Caco-2 (cell line): Measurements from ENCODE around the gene KRABD2.

ENCODE experiments used
- BruUV-seq: library from RNA; stranded (reverse); fragments of 400-500 nt; replicated peaks from 2 replicates; lab custom pipeline; 2021; lab: Mats Ljungman, UMichigan
- CTCF ChIA-PET: fragments of 300-600 bp; sonication (Branson Sonifier 250); formaldehyde crosslinking; loops from one replicate; lab custom pipeline; 2022; ENCODE audit warnings: antibody characterized with exemption; lab: Charles Lee
- POLR2A ChIA-PET: fragments of 300-600 bp; sonication (Branson Sonifier 250); formaldehyde crosslinking; loops from one replicate; lab custom pipeline; 2022; ENCODE audit warnings: antibody characterized with exemption; lab: Charles Lee
- DNase-seq, 2 experiments: peaks; one replicate each; pipeline versions ENCODE4 v3.0.0 to v3.0.0-alpha.2; 2020 to 2022
- H3K27me3 ChIP-seq: replicated peaks from 2 replicates; pipeline ENCODE4 v1.6.0; 2011; ENCODE audit warnings: low read length; ENCODE audit not compliant: control insufficient read depth, insufficient read depth
- H3K36me3 ChIP-seq: 2 replicates; pipeline ENCODE4 v1.5.1; 2011; ENCODE audit warnings: low read length; ENCODE audit not compliant: control insufficient read depth, insufficient read depth
- H3K4me1 ChIP-seq: fragments of 250-450 bp; sonication (Bioruptor Pico); 2 replicates; pipeline ENCODE4 v1.5.1; 2020; ENCODE audit warnings: mild to moderate bottlenecking
- H3K4me3 ChIP-seq: 2 replicates; pipeline ENCODE4 v1.5.1; 2011; ENCODE audit warnings: low read depth, mild to moderate bottlenecking, control low read depth, low read length
- H3K9me3 ChIP-seq: fragments of 250-450 bp; sonication (Bioruptor Pico); 2 replicates; pipeline ENCODE4 v1.5.1; 2020; ENCODE audit warnings: mild to moderate bottlenecking, moderate library complexity
- H3K27ac Mint-ChIP-seq: one replicate; pipeline ENCODE4 v1.8.0; 2022; ENCODE audit warnings: mixed read lengths; ENCODE audit not compliant: unreplicated experiment
- H3K27me3 Mint-ChIP-seq: one replicate; pipeline ENCODE4 v1.8.0; 2022; ENCODE audit warnings: mixed read lengths; ENCODE audit not compliant: insufficient read depth, unreplicated experiment
- H3K36me3 Mint-ChIP-seq: one replicate; pipeline ENCODE4 v1.8.0; 2022; ENCODE audit warnings: mild to moderate bottlenecking, mixed read lengths; ENCODE audit not compliant: insufficient read depth, unreplicated experiment
- H3K4me1 Mint-ChIP-seq: one replicate; pipeline ENCODE4 v1.8.0; 2022; ENCODE audit warnings: low read depth, mixed read lengths; ENCODE audit not compliant: unreplicated experiment
- H3K4me3 Mint-ChIP-seq: one replicate; pipeline ENCODE4 v1.8.0; 2022; ENCODE audit warnings: mild to moderate bottlenecking, moderate library complexity, mixed read lengths; ENCODE audit not compliant: unreplicated experiment
- H3K9me3 Mint-ChIP-seq: one replicate; pipeline ENCODE4 v1.8.0; 2022; ENCODE audit warnings: mixed read lengths; ENCODE audit not compliant: unreplicated experiment
- CTCF ChIP-seq, 2 experiments: fragments of 200-600 bp in 1 of 2; IDR thresholded peaks; 1 replicate in 1 of 2; 2 replicates in 1 of 2; pipeline versions ENCODE4 v1.5.1 to v1.8.0; 2011 to 2022; ENCODE audit warnings: antibody characterized with exemption in 1 of 2, control low read depth in 1 of 2, inconsistent platforms in 1 of 2, low read depth in 1 of 2, low read length in 1 of 2, mild to moderate bottlenecking in 1 of 2, moderate library complexity in 1 of 2; ENCODE audit not compliant: insufficient read depth in 1 of 2, severe bottlenecking in 1 of 2, unreplicated experiment in 1 of 2
- intact Hi-C: fragments of 100-400 bp; cut with micrococcal nuclease; formaldehyde crosslinking; loops from one replicate; pipeline ENCODE4 v1.10.0; 2022; ENCODE audit not compliant: unreplicated experiment

The KRABD2 gene

GRCh38 chr17:8406174-8406573 is 29.7 kb upstream of the KRABD2 start:
- no peak for DNase-seq
- intact Hi-C loops: no loop called here
- peaks cover under 1% of the 10 kb centered on the region for H3K27me3 Mint-ChIP-seq
- ChIA-PET CTCF (no interaction called here), POLR2A (no interaction called here)
- H3K4me3 Mint-ChIP-seq: no peak overlapping the region
- Histone ChIP-seq H3K4me3 (no peak overlapping the region), H3K4me1 (no peaks in the 10 kb centered on the region), H3K27me3 (no peaks in the 10 kb centered on the region), H3K9me3 (no peaks in the 10 kb centered on the region), H3K36me3 (no peaks in the 10 kb centered on the region)
- H3K9me3 Mint-ChIP-seq: no peaks in the 10 kb centered on the region
- H3K36me3 Mint-ChIP-seq: peaks cover 5% of the 10 kb centered on the region
- no peak for TF ChIP-seq CTCF (IDR thresholded peaks at IDR 0.05; ENCODE audit: insufficient read depth in 1 of 2, low read depth in 1 of 2, low read length in 1 of 2, severe bottlenecking in 1 of 2, unreplicated experiment in 1 of 2)
- no peaks in the 10 kb centered on the region for H3K4me1 Mint-ChIP-seq
- BruUV-seq: no TSS peak
- no peak overlapping the region for H3K27ac Mint-ChIP-seq

GRCh38 chr17:8405499-8406016 is 29.1 kb upstream of the KRABD2 start:
- H3K36me3 ChIP-seq: no peaks in the 10 kb centered on the region
- intact Hi-C loops: no loop called here
- no TSS peak for BruUV-seq
- H3K27me3 Mint-ChIP-seq: peaks cover 3% of the 10 kb centered on the region
- DNase-seq: no peak
- no peaks in the 10 kb centered on the region for H3K9me3 Mint-ChIP-seq
- H3K4me3 Mint-ChIP-seq: no peak overlapping the region
- H3K27ac Mint-ChIP-seq: no peak overlapping the region
- H3K4me1 ChIP-seq: no peaks in the 10 kb centered on the region
- H3K36me3 Mint-ChIP-seq: peaks cover 5% of the 10 kb centered on the region
- CTCF ChIA-PET: no interaction called here
- H3K4me1 Mint-ChIP-seq: no peaks in the 10 kb centered on the region
- no peak overlapping the region for H3K4me3 ChIP-seq
- no peak for TF ChIP-seq CTCF (IDR thresholded peaks at IDR 0.05; ENCODE audit: insufficient read depth in 1 of 2, low read depth in 1 of 2, low read length in 1 of 2, severe bottlenecking in 1 of 2, unreplicated experiment in 1 of 2)
- H3K9me3 ChIP-seq: no peaks in the 10 kb centered on the region
- no peaks in the 10 kb centered on the region for H3K27me3 ChIP-seq
- POLR2A ChIA-PET: no interaction called here

- no peak for DNase-seq
- H3K9me3 ChIP-seq: no peaks in the 10 kb centered on the region
- intact Hi-C loops: no loop called here
- Mint-ChIP-seq H3K27me3 (peaks cover 3% of the 10 kb centered on the region), H3K4me1 (no peaks in the 10 kb centered on the region), H3K9me3 (no peaks in the 10 kb centered on the region), H3K27ac (no peak overlapping the region), H3K36me3 (no peaks in the 10 kb centered on the region), H3K4me3 (no peak overlapping the region)
- no peaks in the 10 kb centered on the region for H3K27me3 ChIP-seq
- no TSS peak for BruUV-seq
- POLR2A ChIA-PET: no interaction called here
- H3K36me3 ChIP-seq: no peaks in the 10 kb centered on the region
- no peaks in the 10 kb centered on the region for H3K4me1 ChIP-seq
- H3K4me3 ChIP-seq: no peak overlapping the region
- TF ChIP-seq CTCF (IDR thresholded peaks at IDR 0.05; ENCODE audit: insufficient read depth in 1 of 2, low read depth in 1 of 2, low read length in 1 of 2, severe bottlenecking in 1 of 2, unreplicated experiment in 1 of 2): no peak
- CTCF ChIA-PET: no interaction called here
These were observed 26.5 kb upstream of the KRABD2 start for GRCh38 chr17:8402921-8403536.
